NB4 (cell line): ENCODE data around the gene RGR.

Experiments
- POLR2A ChIP-seq: IDR thresholded peaks from 2 replicates; pipeline ENCODE4 v1.6.1; 2011; ENCODE audit warnings: mild to moderate bottlenecking; ENCODE audit not compliant: insufficient read length; ENCODE audit errors: extremely low read depth
- TF ChIP-seq, protein P1 (sequence below): IDR thresholded peaks from 2 replicates; pipeline ENCODE4 v1.6.1; 2011; ENCODE audit warnings: low read depth, low read length
- TF ChIP-seq, protein P2 (sequence below): IDR thresholded peaks from one replicate; pipeline ENCODE4 v1.5.1; 2012; ENCODE audit warnings: low read depth, low read length

DNA sequence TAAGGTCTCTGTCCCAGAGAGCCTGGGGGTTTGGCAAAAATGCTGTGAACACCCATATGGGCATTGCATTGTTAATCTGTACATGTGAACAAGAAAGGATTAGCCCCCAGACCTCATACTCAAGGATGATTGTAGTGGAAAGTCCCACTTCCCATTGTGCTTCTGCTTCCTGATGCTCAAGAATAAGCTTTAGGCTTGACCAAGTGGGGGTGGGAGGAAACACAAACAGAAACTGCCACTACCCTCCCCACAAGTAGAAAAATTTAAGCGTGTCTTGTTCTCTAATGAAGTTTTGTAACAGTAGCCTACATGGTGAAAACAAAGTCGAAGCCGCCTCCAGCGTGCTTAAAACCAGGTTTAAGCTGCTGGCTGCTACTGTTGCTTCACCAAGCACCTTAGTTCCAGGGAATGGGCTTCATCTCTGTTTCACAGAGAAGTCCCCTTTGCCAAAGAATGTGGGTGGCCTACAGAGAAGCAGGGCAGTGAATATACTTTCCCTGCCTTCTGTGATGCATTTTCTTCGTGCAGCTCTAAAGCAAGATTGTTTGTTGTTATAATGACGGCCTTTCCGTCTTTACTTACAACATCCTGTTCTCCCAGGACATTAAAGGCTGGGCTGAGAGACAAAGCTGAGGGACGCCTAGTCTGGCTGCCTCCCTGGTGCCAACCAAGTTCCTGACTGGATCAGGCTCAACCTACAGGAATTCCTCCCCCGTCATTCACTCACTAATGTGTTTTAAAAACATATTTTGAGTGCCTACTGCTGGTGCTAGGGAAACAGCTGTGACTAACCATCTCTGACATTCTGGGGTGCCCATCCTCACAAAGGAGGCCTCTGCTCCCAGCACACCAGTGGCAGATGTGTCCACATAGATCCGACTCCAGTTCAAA, 51.5 kb downstream of the RGR start:
- TF ChIP-seq, protein P1, sequence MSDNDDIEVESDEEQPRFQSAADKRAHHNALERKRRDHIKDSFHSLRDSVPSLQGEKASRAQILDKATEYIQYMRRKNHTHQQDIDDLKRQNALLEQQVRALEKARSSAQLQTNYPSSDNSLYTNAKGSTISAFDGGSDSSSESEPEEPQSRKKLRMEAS = no peak
- no peak for TF ChIP-seq POLR2A
- TF ChIP-seq, protein P2, sequence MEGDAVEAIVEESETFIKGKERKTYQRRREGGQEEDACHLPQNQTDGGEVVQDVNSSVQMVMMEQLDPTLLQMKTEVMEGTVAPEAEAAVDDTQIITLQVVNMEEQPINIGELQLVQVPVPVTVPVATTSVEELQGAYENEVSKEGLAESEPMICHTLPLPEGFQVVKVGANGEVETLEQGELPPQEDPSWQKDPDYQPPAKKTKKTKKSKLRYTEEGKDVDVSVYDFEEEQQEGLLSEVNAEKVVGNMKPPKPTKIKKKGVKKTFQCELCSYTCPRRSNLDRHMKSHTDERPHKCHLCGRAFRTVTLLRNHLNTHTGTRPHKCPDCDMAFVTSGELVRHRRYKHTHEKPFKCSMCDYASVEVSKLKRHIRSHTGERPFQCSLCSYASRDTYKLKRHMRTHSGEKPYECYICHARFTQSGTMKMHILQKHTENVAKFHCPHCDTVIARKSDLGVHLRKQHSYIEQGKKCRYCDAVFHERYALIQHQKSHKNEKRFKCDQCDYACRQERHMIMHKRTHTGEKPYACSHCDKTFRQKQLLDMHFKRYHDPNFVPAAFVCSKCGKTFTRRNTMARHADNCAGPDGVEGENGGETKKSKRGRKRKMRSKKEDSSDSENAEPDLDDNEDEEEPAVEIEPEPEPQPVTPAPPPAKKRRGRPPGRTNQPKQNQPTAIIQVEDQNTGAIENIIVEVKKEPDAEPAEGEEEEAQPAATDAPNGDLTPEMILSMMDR = no peak
